SH-SY5Y (cell line): ENCODE data around the gene TRIP6.

Experiments used
- GATA2 ChIP-seq: IDR thresholded peaks from 2 replicates; pipeline ENCODE4 v1.6.1; 2011; ENCODE audit warnings: mild to moderate bottlenecking, low read depth, low read length
- GATA3 ChIP-seq: IDR thresholded peaks from 2 replicates; pipeline ENCODE4 v1.6.1; 2011; ENCODE audit warnings: low read depth, mild to moderate bottlenecking, low read length, moderate library complexity

DNA sequence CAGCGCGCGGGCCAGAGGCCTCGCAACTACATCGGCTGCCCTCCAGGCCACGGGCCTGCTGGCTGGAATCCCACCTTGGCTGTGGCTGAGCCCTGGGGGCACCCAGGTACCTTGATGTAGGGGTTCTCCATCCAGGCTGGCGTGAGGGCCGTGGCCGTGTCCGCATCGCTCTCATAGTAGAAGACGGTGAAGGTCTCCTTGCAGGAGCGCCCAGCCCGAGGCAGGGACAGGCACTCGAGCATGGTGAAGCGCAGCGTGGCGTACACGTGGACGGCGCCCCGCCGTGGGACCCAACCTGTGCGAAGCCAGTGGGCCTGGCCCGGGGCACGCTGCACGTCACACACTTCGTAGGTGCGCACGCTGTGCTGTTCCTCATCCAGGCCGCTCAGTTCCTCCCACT, 43.7 kb upstream of the TRIP6 start:
- TF ChIP-seq GATA2 (no peak), GATA3 (no peak)
